Calu3 (cell line): Measurements from ENCODE around the gene PPP1CB. TPM values are rescaled to one million over a fixed set of nuclear protein-coding genes. Genes with fewer than 3 reads are reported as not detected.

ENCODE experiments used
- BruUV-seq: library from RNA; stranded (reverse); fragments of 400-500 nt; replicated peaks from 2 replicates; lab custom pipeline; 2021; lab: Mats Ljungman, UMichigan
- CTCF ChIA-PET: fragments of 300-600 bp; sonication (Branson Sonifier 250); formaldehyde crosslinking; loops from one replicate; lab custom pipeline; 2022; ENCODE audit warnings: antibody characterized with exemption; lab: Charles Lee
- DNase-seq: peaks from one replicate; pipeline ENCODE4 v3.0.0; 2022
- H3K27ac Mint-ChIP-seq: one replicate; pipeline ENCODE4 v1.8.0; 2022; ENCODE audit warnings: mixed read lengths; ENCODE audit not compliant: unreplicated experiment
- H3K27me3 Mint-ChIP-seq: one replicate; pipeline ENCODE4 v1.8.0; 2022; ENCODE audit warnings: mixed read lengths; ENCODE audit not compliant: unreplicated experiment
- H3K36me3 Mint-ChIP-seq: one replicate; pipeline ENCODE4 v1.8.0; 2022; ENCODE audit warnings: mild to moderate bottlenecking, moderate library complexity, mixed read lengths; ENCODE audit not compliant: insufficient read depth, unreplicated experiment
- H3K4me1 Mint-ChIP-seq: one replicate; pipeline ENCODE4 v1.8.0; 2022; ENCODE audit warnings: mild to moderate bottlenecking, low read depth, mixed read lengths; ENCODE audit not compliant: unreplicated experiment
- H3K4me3 Mint-ChIP-seq: one replicate; pipeline ENCODE4 v1.8.0; 2022; ENCODE audit warnings: mild to moderate bottlenecking, low read depth, moderate library complexity, mixed read lengths; ENCODE audit not compliant: unreplicated experiment
- H3K9me3 Mint-ChIP-seq: one replicate; pipeline ENCODE4 v1.8.0; 2022; ENCODE audit warnings: low read depth, mixed read lengths; ENCODE audit not compliant: unreplicated experiment
- CTCF ChIP-seq: fragments of 200-600 bp; IDR thresholded peaks from one replicate; pipeline ENCODE4 v1.8.0; 2022; ENCODE audit warnings: antibody characterized with exemption; ENCODE audit not compliant: unreplicated experiment
- intact Hi-C: fragments of 100-400 bp; cut with micrococcal nuclease; formaldehyde crosslinking; loops from one replicate; pipeline ENCODE4 v1.10.0; 2022; ENCODE audit not compliant: unreplicated experiment
- total RNA-seq: library from RNA; stranded (reverse); gene quantifications from 2 replicates; pipeline ENCODE4 v1.2.3, GENCODE V29; 2022

Gene PPP1CB
- total RNA-seq, 1 experiment from 2014 or later, result 218 TPM

GRCh38 chr2:28761420-28761819 is 9.8 kb downstream of the PPP1CB start:
- Mint-ChIP-seq H3K27me3 (no peaks in the 10 kb centered on the region), H3K4me3 (no peak overlapping the region), H3K4me1 (peaks cover 31% of the 10 kb centered on the region), H3K27ac (no peak overlapping the region), H3K36me3 (peaks cover 20% of the 10 kb centered on the region), H3K9me3 (no peaks in the 10 kb centered on the region)
- BruUV-seq, result no TSS peak
- CTCF ChIA-PET, result interaction anchor here (0.6 kb wide), 1 partner anchor 149 kb away, joined by 3 read pairs; no protein-coding TSS in a partner anchor
- no peak for DNase-seq
- intact Hi-C loops, result no loop called here
- TF ChIP-seq CTCF, result no peak

- no TSS peak for BruUV-seq
- H3K27me3 Mint-ChIP-seq, result no peaks in the 10 kb centered on the region
- intact Hi-C loops, result no loop called here
- peaks cover 26% of the 10 kb centered on the region for H3K4me1 Mint-ChIP-seq
- H3K9me3 Mint-ChIP-seq, result peaks cover 4% of the 10 kb centered on the region
- H3K4me3 Mint-ChIP-seq, result no peak overlapping the region
- no peak for TF ChIP-seq CTCF
- DNase-seq, result no peak
- CTCF ChIA-PET, result no interaction called here
- H3K36me3 Mint-ChIP-seq, result peaks cover 6% of the 10 kb centered on the region
- H3K27ac Mint-ChIP-seq, result no peak overlapping the region
Measured at GRCh38 chr2:28764909-28765711, 13.5 kb downstream of the PPP1CB start.

- Mint-ChIP-seq H3K4me1 (peaks cover 26% of the 10 kb centered on the region), H3K27ac (no peak overlapping the region), H3K4me3 (no peak overlapping the region), H3K9me3 (peaks cover 4% of the 10 kb centered on the region), H3K36me3 (peaks cover 6% of the 10 kb centered on the region), H3K27me3 (no peaks in the 10 kb centered on the region)
- TF ChIP-seq CTCF, result no peak
- no TSS peak for BruUV-seq
- CTCF ChIA-PET, result no interaction called here
- no peak for DNase-seq
- intact Hi-C loops, result no loop called here
Measured at GRCh38 chr2:28766070-28766469, 14.4 kb downstream of the PPP1CB start.

- no TSS peak for BruUV-seq
- H3K27me3 Mint-ChIP-seq, result no peaks in the 10 kb centered on the region
- TF ChIP-seq CTCF, result no peak
Measured at GRCh38 chr2:28767337-28767736, 15.7 kb downstream of the PPP1CB start.

More at GRCh38 chr2:28767337-28767736, 15.7 kb downstream of the PPP1CB start:
- Mint-ChIP-seq H3K36me3 (no peaks in the 10 kb centered on the region), H3K4me1 (peaks cover 37% of the 10 kb centered on the region), H3K27ac (no peak overlapping the region), H3K9me3 (peaks cover 4% of the 10 kb centered on the region), H3K4me3 (no peak overlapping the region)
- CTCF ChIA-PET, result no interaction called here
- DNase-seq, result no peak
- intact Hi-C loops, result no loop called here
